Posterior vena cava (tissue), 2 donors: ENCODE measurements around the gene ANAPC1. TPM values are rescaled to one million over a fixed set of nuclear protein-coding genes. Genes with fewer than 3 reads are reported as not detected.
"Not testable (repeated sequence)": the region's sequence is repeated elsewhere in the genome, so short reads cannot be mapped to it uniquely, and the experiment has no call there.

Experiments
- DNase-seq: peaks from one replicate; pipeline ENCODE4 v3.0.0-alpha.2; 2020; ENCODE audit warnings: low spot score
- intact Hi-C, 2 donors: fragments of 100-400 bp; cut with DNase I; formaldehyde crosslinking; loops; one replicate each; pipeline versions ENCODE4 v1.14.1 to v1.14.2; 2022 to 2023
- long read RNA-seq, 2 donors: library from polyadenylated mRNA; unstranded; transcript quantifications; one replicate each; pipeline ENCODE4 v2.0.0, GENCODE V29; 2020 to 2021
- total RNA-seq, 2 donors: library from RNA; stranded (reverse); fragmentation: NEBNext Ultra II Directional; extraction: Animal tissue kit (Norgen Biotek cat#: 25700); gene quantifications; one replicate each; pipeline ENCODE4 v1.2.1, GENCODE V29; 2021
- donor health status: DM: yes; HTN: yes; CAD: no.
- donor health status: DM: yes; HTN: yes; CAD: no.

ANAPC1 gene
- 10 to 100 TPM; 25.1 to 30.0 TPM for total RNA-seq
- long read RNA-seq, donor 1, partial matches to known transcripts = 2 of 3 reads
- long read RNA-seq, donor 1, other reads (novel, unspliced or antisense) = 1 of 3 reads
- long read RNA-seq, donor 2, partial matches to known transcripts = 3 of 4 reads
- long read RNA-seq, donor 2, other reads (novel, unspliced or antisense) = 0 of 4 reads

GRCh38 chr2:111883661-111884591, at the start of gene ANAPC1:
TSS of gene ANAPC1 (minus strand) at chr2:111884193. CDS start at chr2:111880825, 3,368 bp downstream.
- intact Hi-C loops = no loop called here
- peak; percentile 95 for DNase-seq

- intact Hi-C loops = no loop called here
These were observed 48.9 kb upstream of the ANAPC1 start for GRCh38 chr2:111932841-111933291.

GRCh38 chr2:111930875-111931274, 46.9 kb upstream of the ANAPC1 start:
- no peak for DNase-seq
- intact Hi-C loops = no loop called here

More at GRCh38 chr2:111932841-111933291, 48.9 kb upstream of the ANAPC1 start:
- no peak for DNase-seq

GRCh38 chr2:111930409-111930808, 46.4 kb upstream of the ANAPC1 start:
- no peak for DNase-seq
- intact Hi-C loops = no loop called here

- intact Hi-C loops = loop anchor here in 1 of 2 donors (10.0 kb wide), 1 partner anchor 57 kb away; no protein-coding TSS in a partner anchor
- no peak for DNase-seq
These were observed 43.7 kb upstream of the ANAPC1 start for GRCh38 chr2:111927723-111928122.

- DNase-seq = no peak
- intact Hi-C loops = loop anchor here in 1 of 2 donors (10.0 kb wide), 1 partner anchor 60 kb away; no protein-coding TSS in a partner anchor
These were observed 40.7 kb upstream of the ANAPC1 start for GRCh38 chr2:111924617-111925107.

GRCh38 chr2:111923276-111923804, 39.3 kb upstream of the ANAPC1 start:
- intact Hi-C loops = loop anchor here in 1 of 2 donors (10.0 kb wide), 1 partner anchor 61 kb away; no protein-coding TSS in a partner anchor
- DNase-seq = no peak

- DNase-seq = peak; percentile 83
- intact Hi-C loops = loop anchor here in 1 of 2 donors (10.0 kb wide), 1 partner anchor 65 kb away; no protein-coding TSS in a partner anchor
These were observed 36.0 kb upstream of the ANAPC1 start for GRCh38 chr2:111919794-111920608.

GRCh38 chr2:111919365-111919764, 35.4 kb upstream of the ANAPC1 start:
- intact Hi-C loops = no loop called here
- no peak for DNase-seq

- no peak for DNase-seq
- intact Hi-C loops = no loop called here
These were observed 34.4 kb upstream of the ANAPC1 start for GRCh38 chr2:111918383-111918806.

GRCh38 chr2:111917106-111917505, 33.1 kb upstream of the ANAPC1 start:
- intact Hi-C loops = no loop called here
- no peak for DNase-seq

GRCh38 chr2:111912547-111912946, 28.6 kb upstream of the ANAPC1 start:
- no peak for DNase-seq
- intact Hi-C loops = no loop called here

- DNase-seq, intact Hi-C loops: not testable (repeated sequence)
These were observed 27.4 kb upstream of the ANAPC1 start for GRCh38 chr2:111911295-111911977.

GRCh38 chr2:111910609-111911277, 26.8 kb upstream of the ANAPC1 start:
- intact Hi-C loops = no loop called here
- no peak for DNase-seq

GRCh38 chr2:111909997-111910396, 26.0 kb upstream of the ANAPC1 start:
- intact Hi-C loops = loop anchor here in 1 of 2 donors (10.0 kb wide), 1 partner anchor 75 kb away; no protein-coding TSS in a partner anchor
- not testable (repeated sequence) for DNase-seq

- intact Hi-C loops = loop anchor here in 1 of 2 donors (10.0 kb wide), 1 partner anchor 76 kb away; no protein-coding TSS in a partner anchor
- no peak for DNase-seq
These were observed 25.1 kb upstream of the ANAPC1 start for GRCh38 chr2:111909079-111909478.

- intact Hi-C loops = loop anchor here in 1 of 2 donors (10.0 kb wide), 1 partner anchor 76 kb away; no protein-coding TSS in a partner anchor
These were observed 24.6 kb upstream of the ANAPC1 start for GRCh38 chr2:111908578-111908977.

More at GRCh38 chr2:111908578-111908977, 24.6 kb upstream of the ANAPC1 start:
- DNase-seq = no peak
